Measurements from ENCODE around the gene B4GALT3. TPM values are rescaled to one million over a fixed set of nuclear protein-coding genes. Genes with fewer than 3 reads are reported as not detected.

The B4GALT3 gene
- 57.0 and 113 TPM in 2 replicates for total RNA-seq (2011; cell fraction: chromatin; rRNA removed; ENCODE audit: low replicate concordance)
- 102 and 112 TPM in 2 replicates for total RNA-seq (2011; cell fraction: nucleolus; rRNA removed)
- total RNA-seq (2011; cell fraction: nucleoplasm; rRNA removed) = 89.3 and 101 TPM in 2 replicates
- total RNA-seq (2014; rRNA removed) (37.1 and 68.3 TPM in 2 replicates), total RNA-seq (2014; rRNA removed; fragmentation: Illumina TruSeq; extraction: Trizol) (32.0 TPM in 2 replicates), total RNA-seq (2015; rRNA removed; fragmentation: Illumina TruSeq; extraction: Trizol) (38.0 and 41.2 TPM in 2 replicates), total RNA-seq (2021) (57.6 and 59.9 TPM in 2 replicates), polyA plus RNA-seq (2011; rRNA removed) (31.2 and 48.5 TPM in 2 replicates), polyA plus RNA-seq (2014; fragmentation: Illumina TruSeq; extraction: Trizol) (82.0 and 85.4 TPM in 2 replicates), polyA plus RNA-seq (2014; fragmentation: Nextera tagmentation; extraction: Ambion mirVana) (100 to 1,000 TPM in 1 of 2 experiments, 10 to 100 TPM in 1; 46.1 to 103 TPM), polyA plus RNA-seq (2014; rRNA removed) (50.7 and 66.4 TPM in 2 replicates), polyA minus RNA-seq (2011; rRNA and poly(A)+ RNA removed) (15.4 and 16.3 TPM in 2 replicates), Bru-seq, nascent RNA (percentile 84 among the genes with signal in this experiment), BruChase-seq, experiment 1, labeled RNA remaining after a 2-hour chase (percentile 83 among the genes with signal in this experiment), BruChase-seq, experiment 2, labeled RNA remaining after a 6-hour chase (percentile 90 among the genes with signal in this experiment)
- 49.7 and 72.8 TPM in 2 replicates for polyA plus RNA-seq (2011; cell fraction: cytosol; rRNA removed)
- 118 and 168 TPM in 2 replicates for polyA plus RNA-seq (2011; cell fraction: nucleus; rRNA removed)
- 52.6 and 67.1 TPM in 2 replicates for polyA plus RNA-seq (2012)
- polyA minus RNA-seq (2011; cell fraction: cytosol; rRNA and poly(A)+ RNA removed) = 25.1 and 26.1 TPM in 2 replicates
- 21.9 and 28.3 TPM in 2 replicates for polyA minus RNA-seq (2011; cell fraction: nucleus; rRNA and poly(A)+ RNA removed)
- long read RNA-seq, experiment 1, transcript B4GALT3-213 (8 exons, 2,414 nt) = minor isoform, 29 of 213 reads
- long read RNA-seq, experiment 1, transcript B4GALT3-201 (8 exons, 1,911 nt) = major isoform, 64 of 213 reads
- long read RNA-seq, experiment 1, partial matches to known transcripts = 74 of 213 reads
- long read RNA-seq, experiment 1, other reads (novel, unspliced or antisense) = 45 of 213 reads
- long read RNA-seq, experiment 2, transcript B4GALT3-201 (8 exons, 1,911 nt) = major isoform, 25 of 61 reads
- long read RNA-seq, experiment 2, transcript B4GALT3-213 (8 exons, 2,414 nt) = minor isoform, 5 of 61 reads
- long read RNA-seq, experiment 2, partial matches to known transcripts = 10 of 61 reads
- long read RNA-seq, experiment 2, other reads (novel, unspliced or antisense) = 21 of 61 reads
- long read RNA-seq, experiment 3, transcript B4GALT3-201 (8 exons, 1,911 nt) = major isoform, 19 of 33 reads
- long read RNA-seq, experiment 3, partial matches to known transcripts = 2 of 33 reads
- long read RNA-seq, experiment 3, other reads (novel, unspliced or antisense) = 10 of 33 reads

DNA sequence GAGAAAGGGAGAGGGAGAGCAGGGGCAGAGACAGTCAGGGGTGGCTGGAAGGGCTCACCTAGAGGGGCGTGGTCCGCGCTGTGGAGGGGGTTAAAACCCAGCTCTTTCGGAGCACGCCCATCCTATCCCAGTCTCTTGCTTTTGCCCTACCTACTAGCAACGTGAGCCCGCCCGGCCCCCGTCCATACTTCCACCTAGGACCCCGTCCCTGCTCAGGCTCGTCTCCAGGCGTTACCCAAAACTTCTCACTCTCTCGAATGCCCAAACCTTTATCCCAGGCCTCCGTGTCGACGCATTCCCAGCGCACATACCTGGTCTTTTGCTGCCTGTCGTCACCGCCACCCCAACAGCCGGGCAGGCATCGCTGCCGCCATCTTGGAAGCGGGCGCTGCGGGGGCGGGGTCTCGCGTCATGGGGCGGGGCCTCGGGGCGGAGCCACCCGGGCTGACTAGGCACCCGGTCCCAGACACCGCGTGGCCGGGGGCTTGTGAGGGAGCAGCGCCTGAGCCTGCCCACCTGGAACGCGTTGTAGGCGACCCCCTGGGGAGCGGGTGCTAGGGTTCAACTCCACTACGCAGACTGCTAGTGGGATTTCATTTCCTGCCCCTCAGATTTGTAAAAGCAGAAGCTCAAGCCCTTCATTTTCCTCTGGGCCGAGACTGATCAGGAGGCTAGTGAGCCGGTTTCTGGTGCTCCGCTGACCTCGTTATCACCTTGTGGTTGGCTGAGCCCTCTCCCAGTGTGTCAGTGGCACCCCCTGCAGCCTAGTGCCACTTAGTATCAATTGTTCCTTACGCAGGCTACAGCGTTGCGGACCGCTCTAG lies at the start of gene B4GALT3:
B4GALT3 (minus strand) TSS at position 396 of the 824 bp plus-strand sequence. CDS start 1,447 bp downstream, outside the sequence.
- WGBS (ENCODE audit: insufficient coverage, low coverage, missing lambda C conversion rate) = under 1% methylated on average over 25 of the region's 50 CpGs
- TF ChIP-seq MEIS2 (IDR thresholded peaks at IDR 0.05; ENCODE audit: partially characterized antibody) = no peak
- TF ChIP-seq, protein P1, sequence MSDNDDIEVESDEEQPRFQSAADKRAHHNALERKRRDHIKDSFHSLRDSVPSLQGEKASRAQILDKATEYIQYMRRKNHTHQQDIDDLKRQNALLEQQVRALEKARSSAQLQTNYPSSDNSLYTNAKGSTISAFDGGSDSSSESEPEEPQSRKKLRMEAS (CRISPR knock-in tag; IDR thresholded peaks at IDR 0.05) = peak; percentile 96
- no peak for TF ChIP-seq RBM17 (IDR thresholded peaks at IDR 0.05; ENCODE audit: borderline replicate concordance, low read depth, low read length)
- no peak for TF ChIP-seq FOXJ3 (CRISPR knock-in tag; IDR thresholded peaks at IDR 0.05)
- no peak for TF ChIP-seq ZNF23 (CRISPR knock-in tag; IDR thresholded peaks at IDR 0.05)
- TF ChIP-seq CBX2 (IDR thresholded peaks at IDR 0.05; ENCODE audit: insufficient read depth, low read length, poor library complexity, severe bottlenecking) = no peak
- peak; percentile 74 for TF ChIP-seq ETV5 (CRISPR knock-in tag; IDR thresholded peaks at IDR 0.05; ENCODE audit: low read depth)
- no peak for TF ChIP-seq PTRF (tag; IDR thresholded peaks at IDR 0.05)
- no peak for TF ChIP-seq MAFK (IDR thresholded peaks at IDR 0.05; ENCODE audit: low read length)
- TF ChIP-seq, protein P2, sequence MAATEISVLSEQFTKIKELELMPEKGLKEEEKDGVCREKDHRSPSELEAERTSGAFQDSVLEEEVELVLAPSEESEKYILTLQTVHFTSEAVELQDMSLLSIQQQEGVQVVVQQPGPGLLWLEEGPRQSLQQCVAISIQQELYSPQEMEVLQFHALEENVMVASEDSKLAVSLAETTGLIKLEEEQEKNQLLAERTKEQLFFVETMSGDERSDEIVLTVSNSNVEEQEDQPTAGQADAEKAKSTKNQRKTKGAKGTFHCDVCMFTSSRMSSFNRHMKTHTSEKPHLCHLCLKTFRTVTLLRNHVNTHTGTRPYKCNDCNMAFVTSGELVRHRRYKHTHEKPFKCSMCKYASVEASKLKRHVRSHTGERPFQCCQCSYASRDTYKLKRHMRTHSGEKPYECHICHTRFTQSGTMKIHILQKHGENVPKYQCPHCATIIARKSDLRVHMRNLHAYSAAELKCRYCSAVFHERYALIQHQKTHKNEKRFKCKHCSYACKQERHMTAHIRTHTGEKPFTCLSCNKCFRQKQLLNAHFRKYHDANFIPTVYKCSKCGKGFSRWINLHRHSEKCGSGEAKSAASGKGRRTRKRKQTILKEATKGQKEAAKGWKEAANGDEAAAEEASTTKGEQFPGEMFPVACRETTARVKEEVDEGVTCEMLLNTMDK (IDR thresholded peaks at IDR 0.05; ENCODE audit: borderline replicate concordance, insufficient read depth, low read depth, low read length, poor library complexity, severe bottlenecking) = no peak
- TF ChIP-seq CXXC5 (CRISPR knock-in tag; IDR thresholded peaks at IDR 0.05) = peak; percentile 69
- TF ChIP-seq HMGN3 (IDR thresholded peaks at IDR 0.05; ENCODE audit: borderline replicate concordance, extremely low read depth, insufficient read length, low read depth, low read length) = peak; percentile 72

More for the DNA sequence above, at the start of gene B4GALT3:
- ChIA-PET CTCF (ENCODE audit: low intra/inter-chr PET ratio) (interaction anchor here (0.7 to 1.7 kb wide), 3 partner anchors 105 to 204 kb away, joined by 3 to 4 read pairs (median 3); no protein-coding TSS in a partner anchor), POLR2A (interaction anchor here (0.6 to 2.3 kb wide), 12 partner anchors 9 to 142 kb away, joined by 3 to 33 read pairs (median 3); partner anchors contain the start of genes NDUFS2 and PPOX)
- DNase-seq (ENCODE audit: extremely low read depth in 1 of 4, low spot score in 3 of 4) (peak; percentile 91 to 98 (median 98)), ATAC-seq (peak; percentile 94), FAIRE-seq (peak; percentile 97)
- in situ Hi-C loops (cut with MboI) = no loop called here
- TSS peak; percentile 95 for BruUV-seq (replicated peaks)
- H3K27ac ChIP-seq (ENCODE audit: extremely low read depth, low read depth, low read length) = peak within 1 kb of the TSS; percentile 96
- peak within 1 kb of the TSS; percentile 87 to 96 for H3K9ac ChIP-seq (ENCODE audit: insufficient read depth in 1 of 2, low read depth in 2 of 2, low read length in 2 of 2)
- peak within 1 kb of the TSS; percentile 99 for H3K4me2 ChIP-seq (ENCODE audit: insufficient read depth, low read length)
- H3K36me3 ChIP-seq (ENCODE audit: control insufficient read depth, insufficient read depth, low read length) = peaks cover 40% of the 10 kb centered on the region
- peak within 1 kb of the TSS; percentile 98 for H2AFZ ChIP-seq (ENCODE audit: low read depth, low read length)
- H3K4me3 ChIP-seq = peak within 1 kb of the TSS; percentile 90
- H3K4me1 ChIP-seq (replicated peaks in 1 of 2; ENCODE audit: control insufficient read depth in 2 of 2, insufficient read depth in 2 of 2, low read length in 2 of 2) = peaks cover 25 to 42% of the 10 kb centered on the region in 2 experiments; a peak in 4 of 5 replicates
- H3K9me3 ChIP-seq (replicated peaks; ENCODE audit: control insufficient read depth, insufficient read depth, low read depth, low read length) = no peaks in the 10 kb centered on the region
- no peaks in the 10 kb centered on the region for H3K27me3 ChIP-seq (ENCODE audit: control insufficient read depth in 2 of 2, insufficient read depth in 2 of 2, low read length in 2 of 2)
- no peaks in the 10 kb centered on the region for H4K20me1 ChIP-seq (replicated peaks; ENCODE audit: control insufficient read depth, insufficient read depth, low read length)
- intact Hi-C loops (cut with micrococcal nuclease) = loop anchor here (1.0 to 10.0 kb wide), 6 partner anchors 11 to 343 kb away; partner anchors contain the start of genes PPOX and USP21
- H3K79me2 ChIP-seq (ENCODE audit: control insufficient read depth, insufficient read depth, low read length) = peaks cover 26% of the 10 kb centered on the region
- H3K9me1 ChIP-seq (ENCODE audit: control insufficient read depth, insufficient read depth, low read length) = no peaks in the 10 kb centered on the region

Measured in K562 (cell line).